Smooth muscle cell (in vitro differentiated cells): Measurements from ENCODE around the gene ULK4. TPM values are rescaled to one million over a fixed set of nuclear protein-coding genes. Genes with fewer than 3 reads are reported as not detected.
A peak's percentile ranks its signal among the peaks of the same experiment; 100 is the strongest.

Source experiments
- DNase-seq: peaks from one replicate; lab custom pipeline; 2025; ENCODE audit not compliant: unreplicated experiment; lab: John Stamatoyannopoulos, UW
- H2AFZ ChIP-seq: fragments of 200-600 bp; sonication (generic); 2 replicates; pipeline ENCODE4 v1.6.0; 2016; ENCODE audit warnings: antibody characterized with exemption, low read depth, mild to moderate bottlenecking
- H3F3A ChIP-seq: fragments of 200-600 bp; sonication (generic); 2 replicates; pipeline ENCODE4 v1.6.0; 2017; ENCODE audit warnings: antibody characterized with exemption, low read depth
- H3K27ac ChIP-seq: fragments of 200-600 bp; sonication (generic); 2 replicates; pipeline ENCODE4 v1.5.1; 2016; ENCODE audit warnings: low read depth, mild to moderate bottlenecking
- H3K27me3 ChIP-seq: fragments of 200-600 bp; sonication (generic); 2 replicates; pipeline ENCODE4 v1.6.1; 2016; ENCODE audit warnings: low read depth, mild to moderate bottlenecking
- H3K36me3 ChIP-seq: fragments of 200-600 bp; sonication (generic); 2 replicates; pipeline ENCODE4 v1.5.1; 2016; ENCODE audit warnings: low read depth
- H3K4me1 ChIP-seq: fragments of 200-600 bp; sonication (generic); 2 replicates; pipeline ENCODE4 v1.5.1; 2016; ENCODE audit warnings: low read depth
- H3K4me2 ChIP-seq: fragments of 200-600 bp; sonication (generic); 2 replicates; pipeline ENCODE4 v1.6.0; 2016; ENCODE audit warnings: mild to moderate bottlenecking
- H3K4me3 ChIP-seq: fragments of 200-600 bp; sonication (generic); 2 replicates; pipeline ENCODE4 v1.5.1; 2016; ENCODE audit warnings: mild to moderate bottlenecking
- H3K79me2 ChIP-seq: fragments of 200-600 bp; sonication (generic); 2 replicates; pipeline ENCODE4 v1.6.0; 2016; ENCODE audit warnings: low read depth, mild to moderate bottlenecking
- H3K9ac ChIP-seq: fragments of 200-600 bp; sonication (generic); 2 replicates; pipeline ENCODE4 v1.6.0; 2016; ENCODE audit warnings: low read depth
- H3K9me3 ChIP-seq: fragments of 200-600 bp; sonication (generic); replicated peaks from 2 replicates; pipeline ENCODE4 v1.5.1; 2016; ENCODE audit warnings: low read depth
- H4K20me1 ChIP-seq: fragments of 200-600 bp; sonication (generic); 2 replicates; pipeline ENCODE4 v1.6.0; 2016; ENCODE audit warnings: low read depth
- WGBS: methylation state at CpG from one replicate; pipeline ENCODE4 v1.1.7; 2016; ENCODE audit warnings: low lambda C conversion rate; 5-methylcytosine and 5-hydroxymethylcytosine counted together
- polyA plus RNA-seq: library from polyadenylated mRNA; unstranded; fragments of >200 nt; fragmentation: Nextera tagmentation; extraction: Ambion mirVana; gene quantifications from 2 replicates; pipeline ENCODE4 v1.2.1, GENCODE V29; 2016
- total RNA-seq: library from RNA; depleted of rRNA; stranded (reverse); fragments of >200 nt; gene quantifications from 2 replicates; pipeline ENCODE4 v1.2.3, GENCODE V29; 2014
- TF ChIP-seq, protein P1 (sequence below): fragments of 200-600 bp; sonication (generic); IDR thresholded peaks from 2 replicates; pipeline ENCODE4 v1.5.1; 2017; ENCODE audit warnings: borderline replicate concordance, mild to moderate bottlenecking, antibody characterized with exemption; ENCODE audit not compliant: insufficient read depth, poor library complexity, severe bottlenecking

The ULK4 gene
- total and polyA plus RNA-seq, 2 experiments from 2014 or later = 4.3 to 14.2 TPM

DNA sequence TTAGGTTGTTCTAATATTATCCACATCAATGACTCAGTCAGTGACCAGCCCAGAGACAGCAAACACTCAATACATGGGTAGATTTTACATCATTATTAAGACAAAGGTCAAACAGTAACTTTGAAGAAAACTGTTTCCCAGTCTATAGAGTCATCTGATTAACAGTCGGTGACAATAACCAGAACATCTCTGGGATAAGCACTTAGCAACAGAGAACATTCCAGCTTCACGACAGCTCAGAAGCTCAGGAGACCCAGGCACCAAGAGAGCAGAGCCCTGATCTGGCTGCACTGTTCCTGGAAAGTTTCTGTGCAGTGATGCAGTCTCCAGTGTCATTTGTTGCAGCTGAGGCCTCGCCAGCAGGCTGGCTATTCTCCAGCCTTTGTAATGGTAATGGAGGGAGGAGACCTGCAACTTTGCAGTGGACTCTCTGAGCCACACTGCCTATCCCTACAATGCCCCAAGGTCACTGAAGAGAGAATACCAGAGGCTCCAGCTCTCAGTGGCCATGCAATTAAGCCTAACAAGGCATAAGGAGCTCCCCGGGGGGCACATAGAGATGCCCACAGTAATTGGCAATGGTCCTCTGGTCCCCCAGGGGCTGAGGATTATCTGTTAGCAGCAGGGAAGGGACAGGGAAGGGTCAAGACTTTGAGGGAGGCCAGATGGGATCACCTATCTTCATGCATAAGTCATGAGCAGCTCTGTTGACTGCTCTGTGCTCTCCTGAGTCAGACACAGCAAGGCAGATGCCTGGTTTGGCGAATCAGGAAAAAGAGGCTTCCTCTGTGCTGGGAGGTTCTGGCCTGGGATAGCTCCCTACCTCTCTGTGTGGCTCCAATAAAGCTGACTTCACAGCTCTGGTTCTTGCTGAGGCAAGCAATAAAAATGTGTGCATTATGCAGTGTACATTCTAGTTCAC, 599.0 kb downstream of the ULK4 start:
- H3K36me3 ChIP-seq = no peaks in the 10 kb centered on the region
- H3K27ac ChIP-seq = peak overlapping the region; percentile 66

DNA sequence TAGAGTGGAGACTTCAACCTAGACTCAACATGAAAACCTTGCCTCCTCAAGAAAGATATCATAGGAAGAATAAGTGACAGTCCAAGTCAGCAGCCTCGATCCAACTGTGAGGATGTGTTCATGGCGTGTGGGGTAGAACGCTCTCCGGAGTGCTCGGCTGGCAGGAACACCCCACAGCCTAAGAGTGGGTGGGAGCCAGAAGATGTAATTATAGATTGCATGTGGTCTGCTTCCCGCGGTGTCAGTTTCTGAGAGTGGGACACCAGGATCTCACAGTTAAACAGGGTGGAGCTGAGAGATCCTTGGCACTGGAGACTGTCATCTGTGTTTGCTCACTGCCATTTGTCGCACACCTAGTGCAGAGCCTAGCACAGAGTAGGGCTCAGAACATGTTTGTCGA, 604.6 kb downstream of the ULK4 start:
- peaks cover 4% of the 10 kb centered on the region for H3F3A ChIP-seq
- no peaks in the 10 kb centered on the region for H3K79me2 ChIP-seq
- H4K20me1 ChIP-seq = no peaks in the 10 kb centered on the region
- no peak overlapping the region for H3K4me2 ChIP-seq
- no peak overlapping the region for H2AFZ ChIP-seq
- H3K4me3 ChIP-seq = no peak overlapping the region
- TF ChIP-seq, protein P1, sequence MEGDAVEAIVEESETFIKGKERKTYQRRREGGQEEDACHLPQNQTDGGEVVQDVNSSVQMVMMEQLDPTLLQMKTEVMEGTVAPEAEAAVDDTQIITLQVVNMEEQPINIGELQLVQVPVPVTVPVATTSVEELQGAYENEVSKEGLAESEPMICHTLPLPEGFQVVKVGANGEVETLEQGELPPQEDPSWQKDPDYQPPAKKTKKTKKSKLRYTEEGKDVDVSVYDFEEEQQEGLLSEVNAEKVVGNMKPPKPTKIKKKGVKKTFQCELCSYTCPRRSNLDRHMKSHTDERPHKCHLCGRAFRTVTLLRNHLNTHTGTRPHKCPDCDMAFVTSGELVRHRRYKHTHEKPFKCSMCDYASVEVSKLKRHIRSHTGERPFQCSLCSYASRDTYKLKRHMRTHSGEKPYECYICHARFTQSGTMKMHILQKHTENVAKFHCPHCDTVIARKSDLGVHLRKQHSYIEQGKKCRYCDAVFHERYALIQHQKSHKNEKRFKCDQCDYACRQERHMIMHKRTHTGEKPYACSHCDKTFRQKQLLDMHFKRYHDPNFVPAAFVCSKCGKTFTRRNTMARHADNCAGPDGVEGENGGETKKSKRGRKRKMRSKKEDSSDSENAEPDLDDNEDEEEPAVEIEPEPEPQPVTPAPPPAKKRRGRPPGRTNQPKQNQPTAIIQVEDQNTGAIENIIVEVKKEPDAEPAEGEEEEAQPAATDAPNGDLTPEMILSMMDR = no peak
- no peaks in the 10 kb centered on the region for H3K27me3 ChIP-seq
- 70% methylated on average over 9 of the region's 9 CpGs for WGBS
- H3K9ac ChIP-seq = no peak overlapping the region
- H3K4me1 ChIP-seq = peaks cover under 1% of the 10 kb centered on the region
- no peaks in the 10 kb centered on the region for H3K36me3 ChIP-seq
- DNase-seq = no peak
- no peaks in the 10 kb centered on the region for H3K9me3 ChIP-seq
- H3K27ac ChIP-seq = no peak overlapping the region

More for the DNA sequence above, 599.0 kb downstream of the ULK4 start:
- Histone ChIP-seq H3F3A (peaks cover 25% of the 10 kb centered on the region), H2AFZ (no peak overlapping the region), H4K20me1 (no peaks in the 10 kb centered on the region), H3K4me3 (no peak overlapping the region), H3K9me3 (no peaks in the 10 kb centered on the region), H3K27me3 (no peaks in the 10 kb centered on the region), H3K9ac (no peak overlapping the region), H3K79me2 (no peaks in the 10 kb centered on the region), H3K4me2 (peak overlapping the region; percentile 59), H3K4me1 (peaks cover 38% of the 10 kb centered on the region)
- TF ChIP-seq, protein P1 = no peak
- peak; percentile 23 for DNase-seq
- WGBS = 3% methylated on average over 5 of the region's 5 CpGs

DNA sequence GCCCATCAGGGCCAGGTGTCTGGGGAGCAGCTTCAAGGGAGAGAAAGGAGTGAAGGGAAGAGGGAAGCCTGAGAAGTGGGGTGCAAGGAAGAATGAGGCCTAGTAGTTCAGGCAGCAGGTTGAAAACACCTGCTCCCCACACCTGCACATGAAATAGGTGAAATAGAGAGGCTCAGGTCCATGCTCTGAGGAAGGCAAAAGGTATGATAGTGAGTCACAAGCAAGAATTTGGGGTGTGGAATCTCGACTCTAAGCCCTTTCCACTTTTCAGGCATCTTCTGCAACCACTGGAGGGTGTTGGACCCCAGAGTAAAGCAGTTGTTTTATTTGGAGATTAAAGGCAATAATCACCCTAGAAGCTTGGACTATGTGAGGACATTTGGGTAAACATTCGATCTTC, 605.1 kb downstream of the ULK4 start:
- Histone ChIP-seq H3K27me3 (no peaks in the 10 kb centered on the region), H3K79me2 (no peaks in the 10 kb centered on the region), H3F3A (peaks cover 3% of the 10 kb centered on the region), H4K20me1 (no peaks in the 10 kb centered on the region), H3K36me3 (no peaks in the 10 kb centered on the region), H3K4me3 (no peak overlapping the region), H2AFZ (no peak overlapping the region), H3K27ac (no peak overlapping the region), H3K9ac (no peak overlapping the region), H3K4me2 (no peak overlapping the region), H3K9me3 (no peaks in the 10 kb centered on the region), H3K4me1 (no peaks in the 10 kb centered on the region)
- DNase-seq = no peak
- WGBS = 82% methylated on average over 2 of the region's 2 CpGs
- TF ChIP-seq, protein P1 = no peak
